DMS 273 treated with DMSO at 0.1 percent for 48 hours (cell line): ENCODE results near the gene TIMM23.
"Not testable (repeated sequence)": the region's sequence is repeated elsewhere in the genome, so short reads cannot be mapped to it uniquely, and the experiment has no call there.

ENCODE experiments used
- DNase-seq: peaks from one replicate; lab custom pipeline; 2025; lab: John Stamatoyannopoulos, UW

The TIMM23 gene

GRCh38 chr10:45997557-45997956 is 25.3 kb downstream of the TIMM23 start:
- DNase-seq = no peak

GRCh38 chr10:45997994-45998763 is 25.9 kb downstream of the TIMM23 start:
- DNase-seq = no peak

GRCh38 chr10:45999955-46000354 is 27.7 kb downstream of the TIMM23 start:
- not testable (repeated sequence) for DNase-seq

GRCh38 chr10:46000538-46000937 is 28.2 kb downstream of the TIMM23 start:
- no peak for DNase-seq

GRCh38 chr10:46001187-46001756 is 29.0 kb downstream of the TIMM23 start:
- DNase-seq = no peak

- DNase-seq = not testable (repeated sequence)
Observed at GRCh38 chr10:46002189-46002687, 29.9 kb downstream of the TIMM23 start.

- DNase-seq = no peak
Observed at GRCh38 chr10:46002916-46003693, 30.8 kb downstream of the TIMM23 start.

GRCh38 chr10:46004963-46005362 is 32.7 kb downstream of the TIMM23 start:
- DNase-seq = no peak

- no peak for DNase-seq
Observed at GRCh38 chr10:46005383-46005782, 33.1 kb downstream of the TIMM23 start.

GRCh38 chr10:46006219-46006618 is 33.9 kb downstream of the TIMM23 start:
- DNase-seq = no peak

- DNase-seq = no peak
Observed at GRCh38 chr10:46012746-46013145, 40.5 kb downstream of the TIMM23 start.

GRCh38 chr10:46014206-46014605 is 41.9 kb downstream of the TIMM23 start:
- no peak for DNase-seq

- DNase-seq = no peak
Observed at GRCh38 chr10:46014683-46015405, 42.6 kb downstream of the TIMM23 start.

- no peak for DNase-seq
Observed at GRCh38 chr10:46016190-46016589, 43.9 kb downstream of the TIMM23 start.

- no peak for DNase-seq
Observed at GRCh38 chr10:46016811-46017210, 44.5 kb downstream of the TIMM23 start.

- no peak for DNase-seq
Observed at GRCh38 chr10:46017733-46018132, 45.4 kb downstream of the TIMM23 start.

- DNase-seq = no peak
Observed at GRCh38 chr10:46018453-46019176, 46.3 kb downstream of the TIMM23 start.

- DNase-seq = no peak
Observed at GRCh38 chr10:46019177-46019528, 46.9 kb downstream of the TIMM23 start.

GRCh38 chr10:46019569-46020343 is 47.5 kb downstream of the TIMM23 start:
- DNase-seq = no peak

GRCh38 chr10:46020344-46020657 is 48.0 kb downstream of the TIMM23 start:
- no peak for DNase-seq
